Psoas muscle (tissue), 8 donors: ENCODE data around the gene DNAH6. TPM values are rescaled to one million over a fixed set of nuclear protein-coding genes. Genes with fewer than 3 reads are reported as not detected.

ENCODE experiments used
- ATAC-seq, 4 donors: fragments of 200-7000 bp; cut with Tn5 transposase; one replicate each; pipeline ENCODE4 v1.9.1; 2020; ENCODE audit warnings: moderate library complexity in 3 of 4, mild to moderate bottlenecking in 2 of 4
- DNase-seq, 2 donors: peaks; one replicate each; pipeline ENCODE4 v3.0.0-alpha.2; 2020
- H3K27ac ChIP-seq: fragments of 200-600 bp; one replicate; pipeline ENCODE4 v1.8.0; 2022
- H3K27me3 ChIP-seq, 3 donors: fragments of 200-600 bp in 1 of 3; one replicate each; pipeline versions ENCODE4 v1.6.1 to v1.8.0; 2013 to 2022; ENCODE audit warnings: low read length in 2 of 3, mild to moderate bottlenecking in 2 of 3, moderate library complexity in 1 of 3; ENCODE audit not compliant: insufficient read depth in 3 of 3
- H3K36me3 ChIP-seq, 2 donors: fragments of 200-600 bp in 1 of 2; one replicate each; pipeline versions ENCODE4 v1.6.1 to v1.8.0; 2013 to 2022; ENCODE audit warnings: low read depth in 1 of 2, mild to moderate bottlenecking in 1 of 2, moderate library complexity in 1 of 2; ENCODE audit not compliant: insufficient read depth in 1 of 2
- H3K4me1 ChIP-seq: fragments of 200-600 bp; one replicate; pipeline ENCODE4 v1.8.0; 2022
- H3K4me3 ChIP-seq: fragments of 200-600 bp; one replicate; pipeline ENCODE4 v1.8.0; 2022; ENCODE audit warnings: mild to moderate bottlenecking
- H3K9me3 ChIP-seq: fragments of 200-600 bp; one replicate; pipeline ENCODE4 v1.8.0; 2022
- WGBS, 3 donors: extraction: QIAGEN DNeasy Blood & Tissue Kit; methylation state at CpG; one replicate each; pipeline versions ENCODE4 v1.1.6 to v1.1.7; 2013; 5-methylcytosine and 5-hydroxymethylcytosine counted together
- intact Hi-C, 2 donors: fragments of 100-400 bp; cut with DNase I; formaldehyde crosslinking; loops; one replicate each; pipeline versions ENCODE4 v1.11.0 to v1.14.2; 2022
- polyA plus RNA-seq, 3 donors: library from polyadenylated mRNA; stranded (reverse); fragments of 200-250 nt; gene quantifications; one replicate each; pipeline ENCODE4 v1.2.3, GENCODE V29; 2013
- total RNA-seq, 4 donors: library from RNA; stranded (reverse); fragmentation: NEBNext Ultra II Directional in 2 of 4; extraction: Animal tissue kit (Norgen Biotek cat#: 25700) in 2 of 4; gene quantifications; one replicate each; pipeline versions ENCODE4 v1.2.1 to v1.2.4, GENCODE V29; 2021 to 2023
- TF ChIP-seq, protein P1 (sequence below): fragments of 200-600 bp; IDR thresholded peaks from one replicate; pipeline ENCODE4 v1.8.0; 2022; ENCODE audit warnings: antibody characterized with exemption
- donor health status: healthy with polysubstance abuse.
- donor health status: DM: no; HTN: no; CAD: no; lungs with moderate emphysema.
- donor health status: Bipolar disorder and iron deficiency.
- donor health status: healthy.
- donor health status: DM: yes; HTN: yes; CAD: no.
- donor health status: DM: no; HTN: no; CAD: no.
- donor health status: DM: no; HTN: no; CAD: no.
- donor health status: DM: yes; HTN: yes; CAD: no.

Gene DNAH6
- total and polyA plus RNA-seq, 7 donors = 0.01 to 0.09 (median 0.07) TPM; not detected in 3

DNA sequence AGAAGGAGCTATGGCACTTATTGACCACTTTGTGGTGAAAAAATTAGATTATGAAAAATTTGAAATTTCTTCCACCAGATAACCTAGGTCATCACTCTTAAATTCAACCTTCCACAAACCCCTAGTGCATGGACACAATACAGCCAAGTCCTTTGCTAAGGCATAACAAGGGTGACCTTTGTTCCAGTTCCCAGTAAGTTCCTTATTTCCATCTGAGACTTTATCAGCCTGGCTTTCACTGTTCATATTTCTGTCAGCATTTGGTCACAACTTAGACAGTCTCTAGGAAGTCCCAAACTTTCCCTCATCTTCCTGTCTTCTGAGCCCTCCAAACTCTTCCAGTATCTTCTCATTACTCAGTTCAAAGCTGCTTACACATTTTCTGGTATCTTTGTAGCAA, 232.0 kb downstream of the DNAH6 start:
- no peaks in the 10 kb centered on the region for H3K4me1 ChIP-seq
- TF ChIP-seq, protein P1, sequence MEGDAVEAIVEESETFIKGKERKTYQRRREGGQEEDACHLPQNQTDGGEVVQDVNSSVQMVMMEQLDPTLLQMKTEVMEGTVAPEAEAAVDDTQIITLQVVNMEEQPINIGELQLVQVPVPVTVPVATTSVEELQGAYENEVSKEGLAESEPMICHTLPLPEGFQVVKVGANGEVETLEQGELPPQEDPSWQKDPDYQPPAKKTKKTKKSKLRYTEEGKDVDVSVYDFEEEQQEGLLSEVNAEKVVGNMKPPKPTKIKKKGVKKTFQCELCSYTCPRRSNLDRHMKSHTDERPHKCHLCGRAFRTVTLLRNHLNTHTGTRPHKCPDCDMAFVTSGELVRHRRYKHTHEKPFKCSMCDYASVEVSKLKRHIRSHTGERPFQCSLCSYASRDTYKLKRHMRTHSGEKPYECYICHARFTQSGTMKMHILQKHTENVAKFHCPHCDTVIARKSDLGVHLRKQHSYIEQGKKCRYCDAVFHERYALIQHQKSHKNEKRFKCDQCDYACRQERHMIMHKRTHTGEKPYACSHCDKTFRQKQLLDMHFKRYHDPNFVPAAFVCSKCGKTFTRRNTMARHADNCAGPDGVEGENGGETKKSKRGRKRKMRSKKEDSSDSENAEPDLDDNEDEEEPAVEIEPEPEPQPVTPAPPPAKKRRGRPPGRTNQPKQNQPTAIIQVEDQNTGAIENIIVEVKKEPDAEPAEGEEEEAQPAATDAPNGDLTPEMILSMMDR = no peak
- intact Hi-C loops = no loop called here
- ATAC-seq = no peak
- H3K27me3 ChIP-seq = no peaks in the 10 kb centered on the region
- no peak overlapping the region for H3K4me3 ChIP-seq
- no peaks in the 10 kb centered on the region for H3K36me3 ChIP-seq
- DNase-seq = no peak
- no peak overlapping the region for H3K27ac ChIP-seq
- no peaks in the 10 kb centered on the region for H3K9me3 ChIP-seq

DNA sequence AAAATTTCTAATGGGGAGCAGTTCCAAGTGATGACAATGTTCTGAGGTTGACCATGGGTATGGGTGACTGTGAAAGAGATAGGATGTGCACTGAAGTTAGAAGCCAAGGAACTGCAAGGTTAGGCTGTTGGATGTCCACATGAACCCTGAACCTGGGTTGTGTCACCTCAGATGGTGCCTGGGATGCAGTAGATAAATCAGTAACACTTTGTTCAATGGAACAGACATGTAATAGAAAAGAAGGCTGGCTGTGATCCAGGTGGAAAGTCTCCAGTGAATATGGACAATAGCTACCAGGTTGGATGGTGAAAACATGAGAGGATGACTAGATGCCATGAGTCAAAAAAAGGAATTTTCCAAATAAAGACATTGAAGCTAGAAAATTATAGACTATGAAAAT, 233.1 kb downstream of the DNAH6 start:
- Histone ChIP-seq H3K27me3 (no peaks in the 10 kb centered on the region), H3K36me3 (no peaks in the 10 kb centered on the region)
- intact Hi-C loops = no loop called here

DNA sequence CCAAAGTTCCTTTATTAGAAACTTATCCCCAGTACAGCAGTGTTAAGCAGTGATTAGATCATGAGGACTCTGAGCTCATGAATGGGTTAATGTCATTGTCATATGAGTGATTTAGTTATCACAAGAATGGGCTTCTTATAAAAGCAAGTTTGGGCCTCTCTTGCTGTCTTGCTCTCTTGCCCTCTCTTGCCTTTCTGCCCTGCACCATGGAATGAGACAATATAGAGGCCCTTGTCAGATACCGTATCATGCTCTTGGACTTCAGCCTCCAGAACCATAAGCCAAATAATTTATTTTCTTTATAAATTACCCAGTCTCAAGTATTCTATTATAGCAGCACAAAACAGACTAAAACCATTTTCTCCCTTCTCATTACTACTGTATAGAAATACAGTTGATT, 238.8 kb downstream of the DNAH6 start:
- Histone ChIP-seq H3K27me3 (no peaks in the 10 kb centered on the region), H3K27ac (no peak overlapping the region), H3K36me3 (no peaks in the 10 kb centered on the region), H3K4me3 (no peak overlapping the region), H3K9me3 (peaks cover 3% of the 10 kb centered on the region), H3K4me1 (no peaks in the 10 kb centered on the region)
- WGBS, 3 donors = 84 to 96% (median 88%) methylated on average over 1 of the region's 1 CpG
- no peak for DNase-seq
- intact Hi-C loops = no loop called here
- TF ChIP-seq, protein P1 = no peak
- ATAC-seq = no peak

More for the DNA sequence above, 233.1 kb downstream of the DNAH6 start:
- ATAC-seq (no peak), DNase-seq (no peak)
- H3K27ac ChIP-seq = no peak overlapping the region
- TF ChIP-seq, protein P1 = no peak
- no peaks in the 10 kb centered on the region for H3K9me3 ChIP-seq
- no peaks in the 10 kb centered on the region for H3K4me1 ChIP-seq
- no peak overlapping the region for H3K4me3 ChIP-seq

DNA sequence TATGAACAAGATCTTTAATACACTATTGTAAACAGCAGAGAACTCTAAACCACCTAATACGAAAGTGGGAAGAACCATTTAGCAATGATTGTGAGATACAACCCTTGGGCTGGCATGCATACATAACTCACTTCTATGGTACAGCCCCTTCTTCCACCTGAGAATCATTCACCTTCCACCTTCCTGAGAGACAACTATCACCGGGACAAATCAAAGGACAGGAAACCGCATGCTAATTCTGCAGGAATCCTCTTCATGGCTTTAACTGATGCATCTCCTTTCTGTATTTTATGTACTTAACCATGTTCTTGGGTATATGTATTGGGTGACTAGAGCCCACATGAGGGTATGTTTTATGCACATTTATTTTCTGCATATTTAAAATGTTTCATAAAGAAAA, 241.3 kb downstream of the DNAH6 start:
- ATAC-seq = no peak
- 78 to 80% (median 80%) methylated on average over 3 of the region's 3 CpGs for WGBS, 3 donors

DNA sequence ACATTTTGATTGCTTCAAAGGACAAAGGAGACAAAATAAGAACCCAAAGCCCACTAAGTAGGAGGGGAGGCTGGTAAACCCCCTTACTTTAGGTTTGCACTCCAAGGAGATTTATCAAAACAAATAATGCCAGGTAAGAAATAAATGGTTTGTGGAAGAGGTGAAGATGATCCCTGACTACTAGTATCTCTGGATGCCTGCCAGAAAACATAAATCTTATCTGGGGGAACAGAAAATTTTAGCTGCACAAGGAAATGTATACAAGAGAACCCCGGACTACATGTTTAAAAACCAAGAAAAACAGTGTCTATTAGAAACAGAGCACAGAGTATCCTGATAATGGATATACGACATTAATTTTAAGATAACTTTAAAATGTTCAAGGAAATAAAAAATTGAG, 250.5 kb downstream of the DNAH6 start:
- H3K4me3 ChIP-seq = no peak overlapping the region
- intact Hi-C loops = no loop called here
- no peak for ATAC-seq
- H3K4me1 ChIP-seq = no peaks in the 10 kb centered on the region
- no peaks in the 10 kb centered on the region for H3K36me3 ChIP-seq
- WGBS, 3 donors = 75 to 86% (median 83%) methylated on average over 2 of the region's 2 CpGs
- TF ChIP-seq, protein P1 = no peak
- H3K27me3 ChIP-seq = no peaks in the 10 kb centered on the region
- peaks cover 8% of the 10 kb centered on the region for H3K9me3 ChIP-seq
- no peak overlapping the region for H3K27ac ChIP-seq
- DNase-seq = no peak

More for the DNA sequence above, 241.3 kb downstream of the DNAH6 start:
- H3K27me3 ChIP-seq = no peaks in the 10 kb centered on the region
- intact Hi-C loops = no loop called here
- TF ChIP-seq, protein P1 = no peak
- H3K9me3 ChIP-seq = peaks cover 3% of the 10 kb centered on the region
- H3K4me1 ChIP-seq = no peaks in the 10 kb centered on the region
- no peak overlapping the region for H3K27ac ChIP-seq
- no peak for DNase-seq
- no peaks in the 10 kb centered on the region for H3K36me3 ChIP-seq
- H3K4me3 ChIP-seq = no peak overlapping the region
